Mesothelial cell of epicardium (in vitro differentiated cells): ENCODE data around the gene SUPT5H. TPM values are rescaled to one million over a fixed set of nuclear protein-coding genes. Genes with fewer than 3 reads are reported as not detected.
A peak's percentile ranks its signal among the peaks of the same experiment; 100 is the strongest.

ENCODE experiments used
- DNase-seq, 2 experiments: peaks; one replicate each; pipeline ENCODE4 v3.0.0; 2021; ENCODE audit warnings: low spot score in 2 of 2; ENCODE audit not compliant: unreplicated experiment in 2 of 2
- H3K27ac Mint-ChIP-seq: 2 replicates; pipeline ENCODE4 v1.8.0; 2021; ENCODE audit warnings: mixed read lengths
- H3K27me3 Mint-ChIP-seq: 2 replicates; pipeline ENCODE4 v1.8.0; 2021; ENCODE audit warnings: low read depth, mixed read lengths
- H3K36me3 Mint-ChIP-seq: 2 replicates; pipeline ENCODE4 v1.8.0; 2021; ENCODE audit warnings: mixed read lengths
- H3K4me1 Mint-ChIP-seq: 2 replicates; pipeline ENCODE4 v1.8.0; 2021; ENCODE audit warnings: mixed read lengths
- H3K4me3 Mint-ChIP-seq: 2 replicates; pipeline ENCODE4 v1.8.0; 2021; ENCODE audit warnings: mild to moderate bottlenecking, moderate library complexity, mixed read lengths
- H3K9me3 Mint-ChIP-seq: 2 replicates; pipeline ENCODE4 v1.8.0; 2021; ENCODE audit warnings: mixed read lengths
- CTCF ChIP-seq: fragments of 200-600 bp; sonication (generic); IDR thresholded peaks from one replicate; pipeline ENCODE4 v1.5.0; 2021; ENCODE audit warnings: antibody characterized with exemption; ENCODE audit not compliant: unreplicated experiment
- total RNA-seq: library from RNA; stranded (reverse); gene quantifications from 3 replicates; pipeline ENCODE4 v1.2.1, GENCODE V29; 2021

Gene SUPT5H
- 127 to 136 TPM (median 129 TPM) in 3 replicates for total RNA-seq

GRCh38 chr19:39445196-39446111, at the start of gene SUPT5H:
Gene SUPT5H (plus strand): TSS chr19:39445582. CDS start chr19:39445891, 309 bp downstream.
- Mint-ChIP-seq H3K9me3 (no peaks in the 10 kb centered on the region), H3K27ac (peak within 1 kb of the TSS; percentile 97), H3K27me3 (no peaks in the 10 kb centered on the region), H3K36me3 (peaks cover 14% of the 10 kb centered on the region), H3K4me3 (peak within 1 kb of the TSS; percentile 92), H3K4me1 (peaks cover 26% of the 10 kb centered on the region)
- no peak for TF ChIP-seq CTCF
- DNase-seq: peak; percentile 84 to 92

GRCh38 chr19:39397360-39398296, 47.8 kb upstream of the SUPT5H start:
- no peak overlapping the region for H3K4me3 Mint-ChIP-seq
- TF ChIP-seq CTCF: peak; percentile 76
- no peaks in the 10 kb centered on the region for H3K9me3 Mint-ChIP-seq
- peak; percentile 79 to 89 for DNase-seq
- no peaks in the 10 kb centered on the region for H3K27me3 Mint-ChIP-seq
- peaks cover 7% of the 10 kb centered on the region for H3K4me1 Mint-ChIP-seq
- peaks cover 13% of the 10 kb centered on the region for H3K36me3 Mint-ChIP-seq
- peak overlapping the region; percentile 78 for H3K27ac Mint-ChIP-seq

- H3K9me3 Mint-ChIP-seq: no peaks in the 10 kb centered on the region
- H3K36me3 Mint-ChIP-seq: peaks cover 13% of the 10 kb centered on the region
- no peaks in the 10 kb centered on the region for H3K27me3 Mint-ChIP-seq
- no peak overlapping the region for H3K4me3 Mint-ChIP-seq
- peaks cover 10% of the 10 kb centered on the region for H3K4me1 Mint-ChIP-seq
- DNase-seq: no peak
- no peak for TF ChIP-seq CTCF
- peak overlapping the region; percentile 78 for H3K27ac Mint-ChIP-seq
Observed at GRCh38 chr19:39398297-39398864, 47.0 kb upstream of the SUPT5H start.

- Mint-ChIP-seq H3K27ac (no peak overlapping the region), H3K4me1 (peaks cover 14% of the 10 kb centered on the region), H3K4me3 (no peak overlapping the region), H3K27me3 (no peaks in the 10 kb centered on the region), H3K36me3 (peaks cover 13% of the 10 kb centered on the region), H3K9me3 (no peaks in the 10 kb centered on the region)
- TF ChIP-seq CTCF: no peak
- DNase-seq: no peak
Observed at GRCh38 chr19:39399668-39400050, 45.7 kb upstream of the SUPT5H start.

- Mint-ChIP-seq H3K4me3 (no peak overlapping the region), H3K4me1 (peaks cover 14% of the 10 kb centered on the region), H3K27me3 (no peaks in the 10 kb centered on the region)
Observed at GRCh38 chr19:39400061-39400460, 45.3 kb upstream of the SUPT5H start.

More at GRCh38 chr19:39400061-39400460, 45.3 kb upstream of the SUPT5H start:
- Mint-ChIP-seq H3K27ac (no peak overlapping the region), H3K9me3 (no peaks in the 10 kb centered on the region), H3K36me3 (peaks cover 12% of the 10 kb centered on the region)
- TF ChIP-seq CTCF: no peak
- no peak for DNase-seq
